Liver (tissue), 9 donors: ENCODE data around the gene ISCU. TPM values are rescaled to one million over a fixed set of nuclear protein-coding genes. Genes with fewer than 3 reads are reported as not detected.

Experiments used
- DNase-seq: peaks from one replicate; pipeline ENCODE4 v3.0.0-alpha.2; 2017; ENCODE audit warnings: low spot score
- H3K27ac ChIP-seq, 2 donors: one replicate each; pipeline ENCODE4 v1.7.0; 2013; ENCODE audit warnings: inconsistent platforms in 2 of 2, low read length in 2 of 2, control low read depth in 1 of 2, low read depth in 1 of 2, mild to moderate bottlenecking in 1 of 2
- H3K27me3 ChIP-seq, 4 donors: one replicate each; pipeline versions ENCODE4 v1.6.1 to v1.7.0; 2013; ENCODE audit warnings: low read length in 3 of 4, inconsistent platforms in 1 of 4, mild to moderate bottlenecking in 1 of 4, moderate library complexity in 1 of 4; ENCODE audit not compliant: control insufficient read depth in 4 of 4, insufficient read depth in 4 of 4
- H3K36me3 ChIP-seq, 4 donors: one replicate each; pipeline versions ENCODE4 v1.6.1 to v1.7.0; 2013; ENCODE audit warnings: low read length in 3 of 4, mild to moderate bottlenecking in 3 of 4, low read depth in 1 of 4, moderate library complexity in 1 of 4; ENCODE audit not compliant: control insufficient read depth in 4 of 4, insufficient read depth in 3 of 4
- H3K4me1 ChIP-seq, 4 donors: one replicate each; pipeline versions ENCODE4 v1.6.1 to v1.7.0; 2013; ENCODE audit warnings: low read length in 3 of 4, mild to moderate bottlenecking in 3 of 4, moderate library complexity in 1 of 4; ENCODE audit not compliant: control insufficient read depth in 4 of 4, insufficient read depth in 4 of 4
- H3K4me3 ChIP-seq, 3 donors: one replicate each; pipeline versions ENCODE4 v1.6.1 to v1.7.0; 2013; ENCODE audit warnings: low read length in 3 of 3, control low read depth in 1 of 3, low read depth in 1 of 3, mild to moderate bottlenecking in 1 of 3
- H3K9ac ChIP-seq, 2 donors: one replicate each; pipeline ENCODE4 v1.7.0; 2013; ENCODE audit warnings: low read length in 2 of 2, mild to moderate bottlenecking in 2 of 2, moderate library complexity in 2 of 2, control low read depth in 1 of 2, low read depth in 1 of 2
- H3K9me3 ChIP-seq, 4 donors: one replicate each; pipeline versions ENCODE4 v1.6.1 to v1.7.0; 2013; ENCODE audit warnings: low read length in 3 of 4; ENCODE audit not compliant: control insufficient read depth in 4 of 4
- EGR1 ChIP-seq, 2 donors: IDR thresholded peaks; 2 replicates each; pipeline ENCODE4 v1.6.1; 2016 to 2018; ENCODE audit warnings: antibody characterized with exemption in 2 of 2, low read depth in 2 of 2
- FOXA1 ChIP-seq: IDR thresholded peaks from 2 replicates; pipeline ENCODE4 v1.6.1; 2016; ENCODE audit warnings: antibody characterized with exemption
- FOXA2 ChIP-seq: IDR thresholded peaks from 2 replicates; pipeline ENCODE4 v1.6.1; 2016; ENCODE audit warnings: antibody characterized with exemption
- GABPA ChIP-seq, 2 donors: IDR thresholded peaks in 1 of 2; conservative IDR thresholded peaks in 1 of 2; 2 replicates each; pipeline ENCODE4 v1.6.1; 2016; ENCODE audit warnings: antibody characterized with exemption in 2 of 2, mild to moderate bottlenecking in 1 of 2, moderate library complexity in 1 of 2
- HNF4A ChIP-seq, 2 donors: conservative IDR thresholded peaks; 2 replicates each; pipeline ENCODE4 v1.6.1; 2016; ENCODE audit warnings: antibody characterized with exemption in 2 of 2, mild to moderate bottlenecking in 2 of 2
- HNF4G ChIP-seq: IDR thresholded peaks from 2 replicates; pipeline ENCODE4 v1.6.1; 2016; ENCODE audit warnings: antibody characterized with exemption
- JUND ChIP-seq, 2 donors: IDR thresholded peaks; 2 replicates each; pipeline ENCODE4 v1.6.1; 2016; ENCODE audit warnings: antibody characterized with exemption in 2 of 2
- NR2F2 ChIP-seq: IDR thresholded peaks from 2 replicates; pipeline ENCODE4 v1.6.1; 2016; ENCODE audit warnings: antibody characterized with exemption
- RAD21 ChIP-seq, 2 donors: IDR thresholded peaks; 2 replicates each; pipeline ENCODE4 v1.6.1; 2016; ENCODE audit warnings: antibody characterized with exemption in 2 of 2, mild to moderate bottlenecking in 2 of 2
- RXRA ChIP-seq, 2 donors: IDR thresholded peaks; 2 replicates each; pipeline ENCODE4 v1.6.1; 2017 to 2018; ENCODE audit warnings: antibody characterized with exemption in 2 of 2, mild to moderate bottlenecking in 1 of 2
- SP1 ChIP-seq: IDR thresholded peaks from 2 replicates; pipeline ENCODE4 v1.6.1; 2018; ENCODE audit warnings: antibody characterized with exemption, mild to moderate bottlenecking
- TAF1 ChIP-seq: conservative IDR thresholded peaks from 2 replicates; pipeline ENCODE4 v1.6.1; 2016; ENCODE audit warnings: antibody characterized with exemption, mild to moderate bottlenecking
- YY1 ChIP-seq: IDR thresholded peaks from 2 replicates; pipeline ENCODE4 v1.6.1; 2016; ENCODE audit warnings: antibody characterized with exemption, mild to moderate bottlenecking
- WGBS: extraction: QIAGEN DNeasy Blood & Tissue Kit; methylation state at CpG from one replicate; pipeline ENCODE4 v1.1.7; 2013; 5-methylcytosine and 5-hydroxymethylcytosine counted together
- polyA plus RNA-seq, 2 donors: library from polyadenylated mRNA; stranded (reverse) in 1 of 2; unstranded in 1 of 2; fragments of 200-250 nt in 1 of 2; fragments of >200 nt in 1 of 2; fragmentation: Nextera tagmentation in 1 of 2; extraction: Ambion mirVana in 1 of 2; gene quantifications; one replicate each; pipeline versions ENCODE4 v1.2.1 to v1.2.3, GENCODE V29; 2013 to 2015
- total RNA-seq, 2 donors: library from RNA; depleted of rRNA; stranded (reverse); fragments of >200 nt; gene quantifications; one replicate each; pipeline ENCODE4 v1.2.3, GENCODE V29; 2014
- TF ChIP-seq, protein P1 (sequence below): IDR thresholded peaks from 2 replicates; pipeline ENCODE4 v1.6.1; 2016; ENCODE audit warnings: antibody characterized with exemption, mild to moderate bottlenecking
- TF ChIP-seq, protein P2 (sequence below): IDR thresholded peaks from 2 replicates; pipeline ENCODE4 v1.6.1; 2016; ENCODE audit warnings: antibody characterized with exemption
- TF ChIP-seq, protein P3 (sequence below): IDR thresholded peaks from 2 replicates; pipeline ENCODE4 v1.6.1; 2016; ENCODE audit warnings: antibody characterized with exemption
- TF ChIP-seq, protein P4 (sequence below): IDR thresholded peaks from 2 replicates; pipeline ENCODE4 v1.6.1; 2016; ENCODE audit warnings: antibody characterized with exemption
- TF ChIP-seq, protein P5 (sequence below): fragments of 150-350 bp; IDR thresholded peaks from 2 replicates; pipeline ENCODE4 v1.5.1; 2017; ENCODE audit warnings: improper control_type of control experiment, low read depth, low read length; ENCODE audit not compliant: missing input control
- donor health status: healthy.
- donor health status: healthy.
- donor health status: healthy.
- donor health status: healthy.
- donor health status: healthy.

Gene ISCU
- total and polyA plus RNA-seq, 4 donors, result 42.3 to 85.9 (median 63.8) TPM

DNA sequence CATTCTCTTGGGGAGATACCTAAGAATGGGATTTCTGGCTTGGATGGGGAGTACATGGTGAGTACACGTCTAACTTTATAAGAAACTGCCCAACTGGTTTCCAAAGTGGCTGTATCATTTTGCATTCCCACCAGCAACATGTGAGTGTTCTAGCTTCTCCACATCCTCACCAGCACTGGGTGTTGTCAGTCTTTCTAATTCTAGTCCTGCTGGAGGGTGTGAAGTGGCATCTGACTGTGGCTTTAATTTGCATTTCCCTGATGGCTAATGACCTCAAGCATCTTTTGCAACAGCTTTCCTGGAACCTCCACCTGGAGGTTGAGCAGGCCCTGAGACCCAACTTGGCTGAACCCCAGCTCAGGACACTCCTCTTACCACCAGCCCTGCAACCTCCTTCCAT, 53.5 kb downstream of the ISCU start:
- Histone ChIP-seq H3K27me3 (no peaks in the 10 kb centered on the region), H3K4me3 (no peak overlapping the region), H3K9ac (no peak overlapping the region), H3K36me3 (no peaks in the 10 kb centered on the region), H3K9me3 (no peaks in the 10 kb centered on the region), H3K27ac (no peak overlapping the region), H3K4me1 (peaks cover 0 to 3% (median 0%) of the 10 kb centered on the region in 4 donors)
- TF ChIP-seq, protein P1, sequence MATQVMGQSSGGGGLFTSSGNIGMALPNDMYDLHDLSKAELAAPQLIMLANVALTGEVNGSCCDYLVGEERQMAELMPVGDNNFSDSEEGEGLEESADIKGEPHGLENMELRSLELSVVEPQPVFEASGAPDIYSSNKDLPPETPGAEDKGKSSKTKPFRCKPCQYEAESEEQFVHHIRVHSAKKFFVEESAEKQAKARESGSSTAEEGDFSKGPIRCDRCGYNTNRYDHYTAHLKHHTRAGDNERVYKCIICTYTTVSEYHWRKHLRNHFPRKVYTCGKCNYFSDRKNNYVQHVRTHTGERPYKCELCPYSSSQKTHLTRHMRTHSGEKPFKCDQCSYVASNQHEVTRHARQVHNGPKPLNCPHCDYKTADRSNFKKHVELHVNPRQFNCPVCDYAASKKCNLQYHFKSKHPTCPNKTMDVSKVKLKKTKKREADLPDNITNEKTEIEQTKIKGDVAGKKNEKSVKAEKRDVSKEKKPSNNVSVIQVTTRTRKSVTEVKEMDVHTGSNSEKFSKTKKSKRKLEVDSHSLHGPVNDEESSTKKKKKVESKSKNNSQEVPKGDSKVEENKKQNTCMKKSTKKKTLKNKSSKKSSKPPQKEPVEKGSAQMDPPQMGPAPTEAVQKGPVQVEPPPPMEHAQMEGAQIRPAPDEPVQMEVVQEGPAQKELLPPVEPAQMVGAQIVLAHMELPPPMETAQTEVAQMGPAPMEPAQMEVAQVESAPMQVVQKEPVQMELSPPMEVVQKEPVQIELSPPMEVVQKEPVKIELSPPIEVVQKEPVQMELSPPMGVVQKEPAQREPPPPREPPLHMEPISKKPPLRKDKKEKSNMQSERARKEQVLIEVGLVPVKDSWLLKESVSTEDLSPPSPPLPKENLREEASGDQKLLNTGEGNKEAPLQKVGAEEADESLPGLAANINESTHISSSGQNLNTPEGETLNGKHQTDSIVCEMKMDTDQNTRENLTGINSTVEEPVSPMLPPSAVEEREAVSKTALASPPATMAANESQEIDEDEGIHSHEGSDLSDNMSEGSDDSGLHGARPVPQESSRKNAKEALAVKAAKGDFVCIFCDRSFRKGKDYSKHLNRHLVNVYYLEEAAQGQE, result no peak
- TF ChIP-seq JUND (IDR thresholded peaks at IDR 0.05) (no peak), RAD21 (IDR thresholded peaks at IDR 0.05) (no peak), FOXA2 (no peak), FOXA1 (no peak), SP1 (no peak), TAF1 (no peak), NR2F2 (no peak), EGR1 (IDR thresholded peaks at IDR 0.05; ENCODE audit: low read depth in 2 of 2) (no peak), RXRA (IDR thresholded peaks at IDR 0.05) (no peak), YY1 (no peak), HNF4A (conservative IDR thresholded peaks at IDR 0.05) (no peak), GABPA (IDR thresholded peaks at IDR 0.05 in 1 of 2, conservative IDR thresholded peaks at IDR 0.05 in 1 of 2) (no peak), HNF4G (no peak)
- TF ChIP-seq, protein P2, sequence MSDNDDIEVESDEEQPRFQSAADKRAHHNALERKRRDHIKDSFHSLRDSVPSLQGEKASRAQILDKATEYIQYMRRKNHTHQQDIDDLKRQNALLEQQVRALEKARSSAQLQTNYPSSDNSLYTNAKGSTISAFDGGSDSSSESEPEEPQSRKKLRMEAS, result no peak
- TF ChIP-seq, protein P3, sequence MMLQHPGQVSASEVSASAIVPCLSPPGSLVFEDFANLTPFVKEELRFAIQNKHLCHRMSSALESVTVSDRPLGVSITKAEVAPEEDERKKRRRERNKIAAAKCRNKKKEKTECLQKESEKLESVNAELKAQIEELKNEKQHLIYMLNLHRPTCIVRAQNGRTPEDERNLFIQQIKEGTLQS, result no peak
- TF ChIP-seq, protein P4, sequence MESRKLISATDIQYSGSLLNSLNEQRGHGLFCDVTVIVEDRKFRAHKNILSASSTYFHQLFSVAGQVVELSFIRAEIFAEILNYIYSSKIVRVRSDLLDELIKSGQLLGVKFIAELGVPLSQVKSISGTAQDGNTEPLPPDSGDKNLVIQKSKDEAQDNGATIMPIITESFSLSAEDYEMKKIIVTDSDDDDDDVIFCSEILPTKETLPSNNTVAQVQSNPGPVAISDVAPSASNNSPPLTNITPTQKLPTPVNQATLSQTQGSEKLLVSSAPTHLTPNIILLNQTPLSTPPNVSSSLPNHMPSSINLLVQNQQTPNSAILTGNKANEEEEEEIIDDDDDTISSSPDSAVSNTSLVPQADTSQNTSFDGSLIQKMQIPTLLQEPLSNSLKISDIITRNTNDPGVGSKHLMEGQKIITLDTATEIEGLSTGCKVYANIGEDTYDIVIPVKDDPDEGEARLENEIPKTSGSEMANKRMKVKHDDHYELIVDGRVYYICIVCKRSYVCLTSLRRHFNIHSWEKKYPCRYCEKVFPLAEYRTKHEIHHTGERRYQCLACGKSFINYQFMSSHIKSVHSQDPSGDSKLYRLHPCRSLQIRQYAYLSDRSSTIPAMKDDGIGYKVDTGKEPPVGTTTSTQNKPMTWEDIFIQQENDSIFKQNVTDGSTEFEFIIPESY, result no peak
- TF ChIP-seq, protein P5, sequence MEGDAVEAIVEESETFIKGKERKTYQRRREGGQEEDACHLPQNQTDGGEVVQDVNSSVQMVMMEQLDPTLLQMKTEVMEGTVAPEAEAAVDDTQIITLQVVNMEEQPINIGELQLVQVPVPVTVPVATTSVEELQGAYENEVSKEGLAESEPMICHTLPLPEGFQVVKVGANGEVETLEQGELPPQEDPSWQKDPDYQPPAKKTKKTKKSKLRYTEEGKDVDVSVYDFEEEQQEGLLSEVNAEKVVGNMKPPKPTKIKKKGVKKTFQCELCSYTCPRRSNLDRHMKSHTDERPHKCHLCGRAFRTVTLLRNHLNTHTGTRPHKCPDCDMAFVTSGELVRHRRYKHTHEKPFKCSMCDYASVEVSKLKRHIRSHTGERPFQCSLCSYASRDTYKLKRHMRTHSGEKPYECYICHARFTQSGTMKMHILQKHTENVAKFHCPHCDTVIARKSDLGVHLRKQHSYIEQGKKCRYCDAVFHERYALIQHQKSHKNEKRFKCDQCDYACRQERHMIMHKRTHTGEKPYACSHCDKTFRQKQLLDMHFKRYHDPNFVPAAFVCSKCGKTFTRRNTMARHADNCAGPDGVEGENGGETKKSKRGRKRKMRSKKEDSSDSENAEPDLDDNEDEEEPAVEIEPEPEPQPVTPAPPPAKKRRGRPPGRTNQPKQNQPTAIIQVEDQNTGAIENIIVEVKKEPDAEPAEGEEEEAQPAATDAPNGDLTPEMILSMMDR, result no peak
- no peak for DNase-seq
- 91% methylated on average over 1 of the region's 1 CpG for WGBS
